Measurements from ENCODE around the gene SGIP1.
"Not testable (repeated sequence)": the region's sequence is repeated elsewhere in the genome, so short reads cannot be mapped to it uniquely, and the experiment has no call there.

SGIP1 gene

GRCh38 chr1:66553846-66554245 lies 19.9 kb downstream of the SGIP1 start:
- no peak for DNase-seq (ENCODE audit: low read depth)

DNA sequence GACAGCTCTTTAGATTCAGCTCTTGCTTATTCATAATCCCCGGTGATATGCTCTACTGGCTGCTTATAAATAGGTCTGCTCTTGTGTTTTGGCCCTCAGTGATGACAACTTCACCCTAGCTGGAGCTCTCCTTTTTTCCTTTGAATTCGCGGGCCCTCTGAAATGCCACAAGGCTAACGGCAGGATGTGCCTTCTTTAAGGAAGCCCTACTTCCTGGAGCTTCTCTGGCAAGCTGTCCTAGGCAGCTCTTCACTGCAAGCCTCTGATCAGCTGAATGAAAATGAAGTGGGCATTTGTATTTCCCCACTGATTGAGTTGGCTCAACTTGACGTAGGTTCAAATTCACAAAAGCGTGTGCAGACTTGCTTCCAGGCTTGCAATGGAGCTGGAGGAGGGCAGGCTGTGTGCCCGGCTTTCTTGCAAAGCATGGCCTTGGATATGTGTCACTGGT lies 22.2 kb downstream of the SGIP1 start:
- DNase-seq (ENCODE audit: low read depth) = no peak

DNA sequence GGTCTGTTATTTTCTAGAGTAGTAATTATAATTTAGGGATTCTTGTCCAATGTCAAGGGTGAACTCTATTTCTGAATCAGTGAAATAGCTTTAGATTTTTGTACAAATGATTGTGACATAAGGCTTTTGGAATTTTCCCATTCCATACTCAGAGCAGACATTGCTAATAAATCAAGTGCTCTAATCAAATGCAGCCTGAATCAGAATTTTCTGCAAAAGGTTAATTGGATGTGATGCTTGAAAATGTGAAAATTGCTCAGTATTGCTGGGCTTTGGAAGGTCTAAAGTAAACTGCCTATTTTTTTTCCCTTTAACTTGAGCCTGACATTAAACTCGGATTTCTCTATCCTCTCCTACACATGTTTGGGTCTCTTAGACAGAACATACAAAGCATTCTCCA lies 23.2 kb downstream of the SGIP1 start:
- DNase-seq (ENCODE audit: low read depth) = no peak

DNA sequence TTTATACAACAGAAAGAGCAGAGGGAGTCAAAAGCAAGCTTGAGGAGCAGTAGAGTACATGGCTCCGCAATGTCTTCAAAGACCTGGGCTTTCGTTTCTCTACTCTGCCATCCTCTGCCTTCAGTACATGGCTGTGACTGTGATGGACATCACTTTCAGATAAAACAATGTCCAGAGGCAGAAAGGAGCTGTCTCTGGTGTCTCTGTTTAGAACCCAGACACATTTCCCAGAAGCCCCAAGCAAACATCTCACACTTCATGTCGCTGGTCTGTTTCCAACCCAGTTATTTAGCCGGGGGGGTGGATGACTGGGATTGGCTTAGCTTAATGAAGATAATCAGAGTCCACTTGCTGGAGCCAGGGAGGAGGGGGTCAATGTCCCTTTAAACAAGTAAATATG lies 25.6 kb downstream of the SGIP1 start:
- DNase-seq (ENCODE audit: low read depth) = no peak

DNA sequence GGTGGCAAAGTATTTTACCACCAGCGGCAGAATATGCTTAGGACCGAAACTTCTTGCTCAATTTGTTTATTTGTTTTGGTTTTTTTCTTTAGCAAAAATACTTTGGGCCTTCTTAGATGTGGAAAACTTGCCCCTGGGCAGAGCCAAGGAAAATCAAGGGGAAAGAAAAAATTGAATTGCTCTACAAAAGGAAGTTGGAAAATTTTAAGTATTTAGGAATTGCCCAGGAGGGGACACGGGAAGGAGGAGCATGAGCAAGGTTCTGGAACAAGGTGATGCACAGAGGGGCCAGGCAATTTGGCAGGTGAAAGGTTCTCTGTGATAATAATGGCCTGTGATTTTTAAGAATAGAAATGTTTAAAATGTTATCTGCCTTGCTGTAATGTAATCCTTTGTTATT lies 28.6 kb downstream of the SGIP1 start:
- DNase-seq (ENCODE audit: low read depth) = no peak

DNA sequence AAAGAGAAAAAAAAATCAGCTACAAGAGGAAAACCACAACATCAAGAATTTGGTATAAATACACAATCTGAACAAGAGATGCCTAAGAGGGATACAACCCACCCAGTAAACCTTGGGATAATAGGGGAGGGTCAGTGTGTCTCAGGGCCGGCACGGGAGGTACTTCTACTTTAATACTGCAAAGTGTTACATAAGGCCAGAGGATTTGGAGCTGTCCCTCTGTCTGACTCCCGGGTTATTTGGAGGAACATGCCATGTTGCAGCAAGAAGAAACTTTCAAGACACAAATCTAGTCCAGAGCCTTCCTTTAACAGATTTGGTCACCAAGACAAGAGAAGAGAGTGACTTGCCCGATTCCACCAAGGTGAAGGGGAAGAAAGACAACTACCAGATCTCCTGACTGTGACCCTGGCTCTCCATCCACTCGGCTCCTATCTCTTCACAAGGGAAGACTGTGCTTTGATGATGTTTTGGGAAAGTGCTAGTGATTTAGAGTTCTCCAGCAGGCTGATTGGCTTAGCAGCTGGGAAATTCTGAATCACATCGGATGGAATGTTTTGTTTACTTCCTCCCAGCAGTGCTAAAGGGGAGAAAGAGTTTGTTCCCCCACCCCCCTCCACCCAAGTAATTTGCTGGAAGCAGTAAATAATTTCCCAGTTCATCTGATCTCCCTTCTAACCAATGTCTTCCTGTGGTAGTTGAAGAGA lies 29.3 kb downstream of the SGIP1 start:
- DNase-seq (ENCODE audit: low read depth) = peak; percentile 87

DNA sequence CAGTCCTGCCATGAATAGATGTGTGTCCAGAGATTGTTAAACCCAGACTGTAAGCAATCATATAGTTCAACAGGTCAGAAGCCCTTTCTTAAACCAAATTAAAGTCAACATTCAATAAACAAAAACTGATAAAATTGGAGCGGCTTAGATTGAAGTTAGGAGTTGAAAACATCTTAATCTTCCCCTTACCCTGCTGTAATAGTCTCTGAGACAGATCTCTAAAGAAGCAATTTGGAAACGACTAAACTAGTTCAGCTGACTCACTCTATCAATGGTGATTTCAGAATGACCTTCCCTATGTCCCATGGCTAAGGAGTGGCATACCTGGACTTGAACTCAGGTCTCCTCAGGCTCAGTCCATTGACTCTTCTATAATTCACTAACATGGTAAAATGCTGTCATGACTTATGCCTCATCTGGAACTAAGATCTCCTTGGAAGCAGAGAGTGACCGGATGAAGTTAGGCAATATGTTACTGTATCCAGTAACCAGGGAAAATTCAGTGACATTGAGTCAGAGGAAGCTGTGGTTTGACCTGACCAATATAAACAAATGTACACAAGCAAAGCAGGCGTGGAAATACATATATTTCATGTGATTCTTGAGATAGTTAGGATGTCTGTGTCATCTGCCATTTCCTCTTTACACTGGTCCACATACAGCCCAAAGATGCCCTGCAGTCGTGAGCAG lies 30.1 kb downstream of the SGIP1 start:
- peak; percentile 100 for DNase-seq (ENCODE audit: low read depth)

DNA sequence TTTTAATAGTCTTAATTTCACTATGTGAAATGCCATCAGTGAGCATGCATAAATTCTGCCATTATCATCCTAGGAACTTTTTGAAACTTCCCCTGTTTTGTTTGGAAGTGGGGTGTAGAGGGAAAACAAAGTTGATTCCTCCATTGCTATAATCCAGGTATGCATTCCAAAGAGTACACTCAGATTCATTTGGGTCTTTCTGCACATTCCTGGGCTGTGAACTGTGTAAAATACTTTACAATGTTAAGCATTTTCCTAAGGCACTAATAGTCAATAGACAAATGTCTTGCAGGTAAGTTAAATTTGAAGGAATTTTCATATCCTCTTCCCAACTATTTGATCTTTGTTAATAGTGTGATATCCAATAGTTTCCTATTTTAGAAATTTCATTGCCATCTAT lies 36.2 kb downstream of the SGIP1 start:
- DNase-seq (ENCODE audit: low read depth) = no peak

GRCh38 chr1:66571789-66572188 lies 37.8 kb downstream of the SGIP1 start:
- DNase-seq (ENCODE audit: low read depth) = peak; percentile 56

GRCh38 chr1:66575739-66576138 lies 41.8 kb downstream of the SGIP1 start:
- DNase-seq (ENCODE audit: low read depth) = peak; percentile 53

DNA sequence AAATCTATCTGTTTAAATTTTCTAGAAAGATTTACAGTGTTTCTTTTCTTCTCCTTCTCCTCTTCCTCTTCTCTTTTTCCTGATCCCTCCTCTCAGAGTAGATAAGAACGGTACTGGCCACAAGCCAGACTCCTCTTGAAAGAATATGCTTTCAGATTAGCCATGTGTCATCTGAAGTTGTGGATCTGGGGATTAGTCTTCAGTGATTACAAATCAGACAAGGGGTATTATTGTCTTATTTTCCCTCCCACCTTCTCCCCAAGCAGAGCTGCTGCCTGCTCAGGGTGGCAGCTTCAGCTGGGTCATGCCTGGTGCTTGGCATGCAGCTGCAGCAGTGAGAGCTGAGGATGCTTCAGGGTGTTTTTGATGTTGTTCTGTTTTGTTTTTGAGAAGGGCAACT lies 42.7 kb downstream of the SGIP1 start:
- DNase-seq (ENCODE audit: low read depth) = no peak

DNA sequence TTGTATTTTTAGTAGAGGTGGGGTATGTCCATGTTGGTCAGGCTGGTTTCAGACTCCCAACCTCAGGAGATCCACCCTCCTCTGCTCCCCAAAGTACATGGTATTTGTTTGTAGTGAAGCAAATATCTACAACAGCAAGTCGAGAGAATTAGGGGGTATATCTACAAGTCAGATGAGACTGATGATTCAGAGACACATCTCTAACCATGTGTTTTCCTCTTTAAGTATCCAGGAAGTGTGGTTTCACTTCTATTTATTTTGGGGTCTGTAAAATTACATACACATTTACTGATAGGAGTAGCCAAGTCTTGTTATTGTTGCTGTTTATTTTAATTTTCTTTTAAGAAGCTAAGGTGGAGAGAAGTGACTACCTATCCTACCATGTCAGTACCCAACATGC lies 44.9 kb downstream of the SGIP1 start:
- no peak for DNase-seq (ENCODE audit: low read depth)

- DNase-seq (ENCODE audit: low read depth) = no peak
Measured at GRCh38 chr1:66580081-66580480, 46.1 kb downstream of the SGIP1 start.

GRCh38 chr1:66583021-66583420 lies 49.1 kb downstream of the SGIP1 start:
- DNase-seq (ENCODE audit: low read depth) = no peak

- no peak for DNase-seq (ENCODE audit: low read depth)
Measured at GRCh38 chr1:66585002-66585401, 51.0 kb downstream of the SGIP1 start.

DNA sequence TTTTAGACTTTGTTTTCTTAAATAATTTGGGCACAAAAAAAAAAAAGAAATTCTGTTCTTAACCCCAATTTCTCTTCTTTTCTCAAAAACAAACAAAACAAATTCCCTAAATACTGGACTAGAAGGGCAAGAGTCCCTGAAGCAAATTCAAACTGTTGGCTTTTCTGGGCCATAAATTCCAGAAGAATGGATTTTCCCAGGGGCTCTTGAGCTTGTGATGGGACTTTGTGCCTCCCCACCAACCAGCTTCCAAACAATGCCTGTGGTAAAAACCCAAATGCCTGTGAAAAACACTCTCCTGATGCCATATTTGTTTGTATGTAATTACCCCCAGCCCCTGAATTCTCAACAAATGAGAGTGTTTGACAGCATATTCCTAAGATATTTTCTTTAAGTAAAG lies 55.4 kb downstream of the SGIP1 start:
- DNase-seq (ENCODE audit: low read depth) = no peak

DNA sequence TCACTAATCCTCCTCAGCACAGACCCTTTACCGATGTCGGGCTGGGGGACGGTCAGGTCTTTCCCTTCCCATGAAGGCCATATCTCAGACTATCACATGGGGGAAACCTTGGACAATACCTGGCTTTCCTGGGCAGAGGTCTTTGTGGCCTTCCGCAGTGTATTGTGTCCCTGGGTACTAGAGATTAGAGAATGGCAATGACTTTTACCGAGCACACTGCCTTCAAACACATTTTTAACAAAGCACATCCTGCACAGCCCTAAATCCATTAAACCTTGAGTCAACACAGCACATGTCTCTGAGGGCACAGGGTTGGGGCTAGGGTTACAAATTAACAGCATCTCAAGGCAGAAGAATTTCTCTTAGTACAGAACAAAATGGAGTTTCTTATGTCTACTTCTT lies 58.2 kb downstream of the SGIP1 start:
- not testable (repeated sequence) for DNase-seq (ENCODE audit: low read depth)

GRCh38 chr1:66596191-66596590 lies 62.2 kb downstream of the SGIP1 start:
- DNase-seq (ENCODE audit: low read depth) = no peak

GRCh38 chr1:66597500-66597899 lies 63.5 kb downstream of the SGIP1 start:
- DNase-seq (ENCODE audit: low read depth) = no peak

- peak; percentile 82 for DNase-seq (ENCODE audit: low read depth)
Measured at GRCh38 chr1:66598670-66599069, 64.7 kb downstream of the SGIP1 start.

DNA sequence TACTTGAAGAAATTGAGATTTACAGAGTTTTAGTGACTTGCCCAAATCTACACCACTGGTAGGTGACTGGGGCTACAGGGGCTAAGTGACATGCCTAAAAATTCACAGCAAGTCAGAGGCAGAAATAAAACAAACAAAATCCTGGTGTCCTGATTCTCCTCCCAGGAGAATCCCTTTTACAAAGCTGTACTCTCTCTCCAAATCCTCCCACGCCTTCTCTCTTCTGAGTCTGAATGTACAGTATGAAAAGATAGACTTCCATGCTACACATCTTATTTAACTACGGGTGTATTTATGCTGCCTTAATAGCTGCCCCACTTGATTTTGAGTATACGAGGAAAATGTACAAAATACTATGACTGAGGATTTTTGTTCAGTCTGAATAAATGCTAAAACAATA lies 65.4 kb downstream of the SGIP1 start:
- DNase-seq (ENCODE audit: low read depth) = no peak

DNA sequence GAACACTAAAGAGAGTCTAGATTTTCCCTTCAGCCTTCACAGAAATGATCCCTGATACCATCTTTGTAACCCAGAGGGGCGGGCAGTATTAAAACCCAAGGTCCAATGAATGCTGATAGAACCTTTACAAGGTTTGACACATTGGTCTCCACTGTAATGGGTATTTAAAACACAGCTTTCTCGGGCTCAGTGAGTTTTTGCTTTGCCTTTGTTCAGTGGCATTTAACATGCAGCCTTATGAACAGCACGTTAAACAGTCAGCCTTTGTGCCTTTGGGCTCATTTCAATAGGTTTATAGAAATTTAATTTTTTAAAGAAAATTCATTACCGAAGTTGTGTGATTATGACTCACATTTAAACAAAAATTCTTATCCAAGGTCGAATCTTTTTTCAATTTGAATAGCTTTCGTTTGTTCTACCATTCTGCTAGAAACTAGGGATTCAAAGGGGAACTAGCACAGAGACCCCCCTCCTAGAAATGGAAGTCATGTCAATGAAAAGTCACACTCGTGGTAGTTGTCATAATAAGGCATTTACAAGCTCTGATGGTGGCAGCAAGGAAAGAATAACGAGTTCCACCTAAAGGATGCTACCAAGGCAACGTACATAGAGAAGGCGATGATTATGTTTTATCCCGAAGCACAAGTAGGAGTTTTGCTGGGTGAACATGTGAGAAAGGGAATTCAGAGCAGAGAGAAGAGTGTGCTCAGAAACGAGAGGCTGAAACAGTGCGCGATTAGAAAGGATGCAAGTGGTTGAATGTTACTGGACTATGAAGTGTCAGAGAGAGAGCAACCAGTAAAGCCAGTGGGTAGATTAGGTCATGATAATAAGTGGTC lies 66.2 kb downstream of the SGIP1 start:
- no peak for DNase-seq (ENCODE audit: low read depth)

DNA sequence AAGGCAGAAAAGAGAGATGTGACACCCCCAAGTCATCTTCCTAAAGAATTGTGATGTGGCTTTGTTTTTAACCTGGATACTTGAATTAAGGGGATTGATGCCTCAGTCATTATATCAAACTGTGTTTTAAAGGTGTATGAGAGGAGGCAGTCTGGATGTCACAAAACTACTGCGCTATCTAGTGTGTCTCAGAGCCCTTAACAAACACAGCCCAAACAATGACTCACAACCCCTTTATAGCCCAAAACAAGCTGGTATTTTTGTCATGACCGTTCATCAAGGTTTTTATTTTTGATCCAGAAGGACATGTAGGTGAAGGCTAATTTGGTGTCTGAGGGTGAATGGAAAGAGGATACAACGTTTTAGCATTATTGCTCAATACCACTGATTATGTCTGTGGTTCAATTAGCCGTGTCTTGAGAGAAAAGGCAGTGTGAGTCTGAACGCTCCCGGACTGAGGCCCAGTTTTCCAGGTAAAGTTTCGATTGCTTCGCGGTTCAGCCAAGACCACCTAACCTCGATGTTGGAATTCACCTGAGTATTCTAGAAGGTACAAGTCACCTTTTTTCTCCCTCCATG lies 71.6 kb downstream of the SGIP1 start:
- DNase-seq (ENCODE audit: low read depth) = no peak

Data from HS-5 (cell line).